ENCODE measurements around the gene ZNF26. TPM values are rescaled to one million over a fixed set of nuclear protein-coding genes. Genes with fewer than 3 reads are reported as not detected.

Gene ZNF26
- polyA plus RNA-seq, 1 donor from 2014 or later, result 26.6 TPM

- H3K27me3 ChIP-seq (ENCODE audit: insufficient read depth, low read depth, low read length), result no peaks in the 10 kb centered on the region
- no peak overlapping the region for H2AFZ ChIP-seq (ENCODE audit: low read depth, low read length)
- no peaks in the 10 kb centered on the region for H3K9me2 ChIP-seq (ENCODE audit: insufficient read depth, low read length)
- H4K20me1 ChIP-seq (ENCODE audit: insufficient read depth), result no peaks in the 10 kb centered on the region
- TF ChIP-seq SMC3 (conservative IDR thresholded peaks at IDR 0.05; ENCODE audit: poor library complexity) (no peak), POLR2AphosphoS5 (IDR thresholded peaks at IDR 0.05) (peak; percentile 4)
- peaks cover 3% of the 10 kb centered on the region for H3K79me2 ChIP-seq (replicated peaks; ENCODE audit: insufficient read depth, low read length)
- H3K4me3 ChIP-seq (ENCODE audit: low read length), result no peak overlapping the region
- peaks cover 84% of the 10 kb centered on the region for H3K36me3 ChIP-seq (ENCODE audit: insufficient read depth, low read length)
- H3K9ac ChIP-seq (ENCODE audit: low read length), result no peak overlapping the region
- H3F3A ChIP-seq (ENCODE audit: insufficient read depth, low read length, poor library complexity, severe bottlenecking), result peaks cover 11% of the 10 kb centered on the region
- no peak overlapping the region for H3K4me2 ChIP-seq (ENCODE audit: low read length)
- H3K27ac ChIP-seq (ENCODE audit: low read length), result no peak overlapping the region
- peaks cover 81% of the 10 kb centered on the region for H3K9me3 ChIP-seq (ENCODE audit: low read length)
Measured at GRCh38 chr12:133057446-133057845, 71.3 kb downstream of the ZNF26 start.

GRCh38 chr12:133058203-133059113 is 72.3 kb downstream of the ZNF26 start:
- Histone ChIP-seq H3K27me3 (ENCODE audit: insufficient read depth, low read depth, low read length) (no peaks in the 10 kb centered on the region), H3K4me3 (ENCODE audit: low read length) (no peak overlapping the region), H3K27ac (ENCODE audit: low read length) (no peak overlapping the region), H4K20me1 (ENCODE audit: insufficient read depth) (no peaks in the 10 kb centered on the region), H2AFZ (ENCODE audit: low read depth, low read length) (no peak overlapping the region), H3K9me3 (ENCODE audit: low read length) (peaks cover 82% of the 10 kb centered on the region), H3K9ac (ENCODE audit: low read length) (no peak overlapping the region), H3K9me2 (ENCODE audit: insufficient read depth, low read length) (no peaks in the 10 kb centered on the region), H3F3A (ENCODE audit: insufficient read depth, low read length, poor library complexity, severe bottlenecking) (peaks cover 11% of the 10 kb centered on the region), H3K36me3 (ENCODE audit: insufficient read depth, low read length) (peaks cover 84% of the 10 kb centered on the region), H3K4me2 (ENCODE audit: low read length) (no peak overlapping the region), H3K79me2 (replicated peaks; ENCODE audit: insufficient read depth, low read length) (peaks cover 3% of the 10 kb centered on the region)
- peak; percentile 19 for TF ChIP-seq POLR2AphosphoS5 (IDR thresholded peaks at IDR 0.05)
- TF ChIP-seq MXI1 (conservative IDR thresholded peaks at IDR 0.05; ENCODE audit: poor library complexity, severe bottlenecking), result no peak

GRCh38 chr12:133061954-133062353 is 75.8 kb downstream of the ZNF26 start:
- H3K9ac ChIP-seq (ENCODE audit: low read length), result no peak overlapping the region
- no peak overlapping the region for H2AFZ ChIP-seq (ENCODE audit: low read depth, low read length)
- no peaks in the 10 kb centered on the region for H3K9me2 ChIP-seq (ENCODE audit: insufficient read depth, low read length)
- H3K79me2 ChIP-seq (replicated peaks; ENCODE audit: insufficient read depth, low read length), result no peaks in the 10 kb centered on the region
- no peak overlapping the region for H3K27ac ChIP-seq (ENCODE audit: low read length)
- H4K20me1 ChIP-seq (ENCODE audit: insufficient read depth), result no peaks in the 10 kb centered on the region
- peaks cover 84% of the 10 kb centered on the region for H3K36me3 ChIP-seq (ENCODE audit: insufficient read depth, low read length)
- no peaks in the 10 kb centered on the region for H3K27me3 ChIP-seq (ENCODE audit: insufficient read depth, low read depth, low read length)
- TF ChIP-seq EZH2 (IDR thresholded peaks at IDR 0.05; ENCODE audit: borderline replicate concordance, insufficient read depth, low read length, poor library complexity, severe bottlenecking) (no peak), CTCF (IDR thresholded peaks at IDR 0.05; ENCODE audit: poor library complexity, severe bottlenecking) (no peak), MXI1 (conservative IDR thresholded peaks at IDR 0.05; ENCODE audit: poor library complexity, severe bottlenecking) (no peak), REST (IDR thresholded peaks at IDR 0.05; ENCODE audit: borderline replicate concordance) (no peak), POLR2AphosphoS5 (IDR thresholded peaks at IDR 0.05) (no peak), EP300 (conservative IDR thresholded peaks at IDR 0.05; ENCODE audit: poor library complexity, severe bottlenecking) (no peak), TAF1 (IDR thresholded peaks at IDR 0.05; ENCODE audit: low read depth) (no peak), SMC3 (conservative IDR thresholded peaks at IDR 0.05; ENCODE audit: poor library complexity) (no peak), RAD21 (conservative IDR thresholded peaks at IDR 0.05) (no peak)
- H3K9me3 ChIP-seq (ENCODE audit: low read length), result peaks cover 93% of the 10 kb centered on the region
- H3F3A ChIP-seq (ENCODE audit: insufficient read depth, low read length, poor library complexity, severe bottlenecking), result peaks cover 11% of the 10 kb centered on the region
- H3K4me2 ChIP-seq (ENCODE audit: low read length), result no peak overlapping the region
- H3K4me3 ChIP-seq (ENCODE audit: low read length), result no peak overlapping the region
